Retinal pigment epithelial cell (primary cell): Measurements from ENCODE around the gene CFAP73.

Experiments
- DNase-seq: peaks from one replicate; pipeline ENCODE4 v3.0.0-alpha.2; 2010; ENCODE audit warnings: low read depth
- H3K4me3 ChIP-seq: 2 replicates; pipeline ENCODE4 v1.5.1; 2011; ENCODE audit warnings: mild to moderate bottlenecking, low read length, control low read depth, moderate library complexity
- TF ChIP-seq, protein P1 (sequence below): conservative IDR thresholded peaks from 2 replicates; pipeline ENCODE4 v1.5.1; 2011; ENCODE audit warnings: low read depth, low read length, control low read depth, inconsistent platforms

Gene CFAP73

DNA sequence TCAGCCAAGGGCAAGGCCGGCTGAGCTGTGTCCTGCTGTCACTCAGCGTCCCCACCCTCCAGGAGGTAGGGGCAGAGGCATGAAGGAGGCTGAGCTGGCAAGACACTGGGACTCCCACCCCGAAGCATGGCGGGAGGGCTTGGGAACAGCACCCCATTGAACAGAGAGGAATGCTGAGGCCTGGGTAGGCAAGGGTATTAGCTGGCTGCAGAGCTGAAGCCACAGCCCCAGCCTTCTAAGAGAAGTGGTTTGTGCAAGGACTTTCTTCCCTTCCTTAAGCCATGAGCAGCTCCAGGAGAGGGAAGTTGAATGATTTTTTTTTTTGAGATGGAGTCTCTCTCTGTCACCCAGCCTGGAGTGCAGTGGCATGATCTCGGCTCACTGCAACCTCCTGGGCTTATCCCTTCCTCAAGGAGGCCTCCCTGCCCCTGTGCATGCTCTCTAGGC is 6.6 kb upstream of the CFAP73 start:
- no peak for DNase-seq
- no peak overlapping the region for H3K4me3 ChIP-seq
- TF ChIP-seq, protein P1, sequence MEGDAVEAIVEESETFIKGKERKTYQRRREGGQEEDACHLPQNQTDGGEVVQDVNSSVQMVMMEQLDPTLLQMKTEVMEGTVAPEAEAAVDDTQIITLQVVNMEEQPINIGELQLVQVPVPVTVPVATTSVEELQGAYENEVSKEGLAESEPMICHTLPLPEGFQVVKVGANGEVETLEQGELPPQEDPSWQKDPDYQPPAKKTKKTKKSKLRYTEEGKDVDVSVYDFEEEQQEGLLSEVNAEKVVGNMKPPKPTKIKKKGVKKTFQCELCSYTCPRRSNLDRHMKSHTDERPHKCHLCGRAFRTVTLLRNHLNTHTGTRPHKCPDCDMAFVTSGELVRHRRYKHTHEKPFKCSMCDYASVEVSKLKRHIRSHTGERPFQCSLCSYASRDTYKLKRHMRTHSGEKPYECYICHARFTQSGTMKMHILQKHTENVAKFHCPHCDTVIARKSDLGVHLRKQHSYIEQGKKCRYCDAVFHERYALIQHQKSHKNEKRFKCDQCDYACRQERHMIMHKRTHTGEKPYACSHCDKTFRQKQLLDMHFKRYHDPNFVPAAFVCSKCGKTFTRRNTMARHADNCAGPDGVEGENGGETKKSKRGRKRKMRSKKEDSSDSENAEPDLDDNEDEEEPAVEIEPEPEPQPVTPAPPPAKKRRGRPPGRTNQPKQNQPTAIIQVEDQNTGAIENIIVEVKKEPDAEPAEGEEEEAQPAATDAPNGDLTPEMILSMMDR: no peak

DNA sequence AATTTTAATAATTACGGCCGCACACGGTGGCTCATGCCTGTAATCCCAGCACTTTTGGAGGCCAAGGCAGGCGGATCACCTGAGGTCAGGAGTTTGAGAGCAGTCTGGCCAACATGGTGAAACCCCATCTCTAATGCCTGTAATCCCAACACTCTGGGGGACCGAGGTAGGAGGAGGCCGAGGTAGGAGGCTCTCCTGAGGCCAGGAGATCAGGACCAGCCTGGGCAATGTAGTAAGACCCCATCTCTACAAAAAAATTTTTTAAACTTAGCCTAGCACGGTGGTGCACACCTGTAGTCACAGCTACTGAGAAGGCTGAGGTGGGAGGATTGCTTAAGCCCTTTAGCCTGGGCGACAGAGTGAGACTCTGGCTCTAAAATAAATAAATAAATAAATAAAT is 5.6 kb upstream of the CFAP73 start:
- TF ChIP-seq, protein P1: no peak
- DNase-seq: no peak
- H3K4me3 ChIP-seq: no peak overlapping the region

DNA sequence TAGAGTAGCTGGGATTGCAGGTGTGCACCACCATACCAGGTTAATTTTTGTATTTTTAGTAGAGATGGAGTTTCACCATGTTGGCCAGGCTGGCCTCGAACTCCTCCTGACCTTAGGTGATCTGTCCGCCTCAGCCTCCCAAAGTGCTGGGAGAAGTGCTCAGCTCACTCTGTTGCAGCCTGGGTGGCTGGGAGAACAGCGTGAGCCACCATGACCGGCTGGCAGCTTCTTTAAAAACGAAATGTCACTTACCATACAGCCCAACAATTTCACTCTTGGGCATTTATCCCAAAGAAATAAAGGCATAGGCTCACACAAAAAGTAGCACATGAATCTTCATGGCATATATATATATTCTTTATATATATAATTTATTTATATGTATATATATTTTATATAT is 4.7 kb upstream of the CFAP73 start:
- TF ChIP-seq, protein P1: no peak
- no peak overlapping the region for H3K4me3 ChIP-seq
- no peak for DNase-seq

DNA sequence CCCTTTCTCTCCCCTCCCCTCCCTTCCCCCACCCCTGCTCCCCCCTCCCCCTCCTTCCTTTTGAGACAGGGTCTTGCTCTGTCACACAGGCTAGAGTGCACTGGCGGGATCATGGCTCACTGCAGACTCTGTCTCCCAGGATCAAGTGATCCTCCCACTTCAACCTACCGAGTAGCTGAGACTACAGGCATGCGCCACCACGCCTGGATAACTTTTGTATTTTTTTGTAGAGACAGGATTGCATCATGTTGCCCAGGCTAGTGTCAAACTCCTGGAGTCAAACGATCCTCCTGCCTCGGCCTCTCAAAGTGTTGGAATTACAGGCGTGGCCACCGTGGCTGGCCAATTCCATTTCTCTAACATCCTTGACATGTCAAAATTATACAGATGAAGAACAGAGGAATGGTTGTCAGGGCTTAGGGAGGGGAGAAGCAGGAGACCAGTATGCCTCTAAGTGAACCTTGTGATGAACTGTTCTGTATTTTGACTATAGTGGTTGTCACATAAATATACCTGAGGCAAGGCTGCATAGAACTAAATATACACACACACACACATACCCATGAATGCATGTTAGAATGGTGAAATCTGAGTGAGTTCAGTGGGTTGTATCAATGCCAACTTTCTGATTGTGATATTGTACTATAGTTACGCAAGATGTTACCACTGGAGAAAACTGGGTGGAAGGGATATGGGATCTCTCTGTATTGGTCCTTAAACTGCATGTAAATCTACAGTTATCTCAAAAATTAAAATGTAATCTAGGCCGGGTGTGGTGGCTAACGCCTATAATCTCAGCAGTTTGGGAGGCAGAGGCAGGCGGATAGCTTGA is 3.6 kb upstream of the CFAP73 start:
- no peak overlapping the region for H3K4me3 ChIP-seq
- no peak for DNase-seq
- TF ChIP-seq, protein P1: no peak

DNA sequence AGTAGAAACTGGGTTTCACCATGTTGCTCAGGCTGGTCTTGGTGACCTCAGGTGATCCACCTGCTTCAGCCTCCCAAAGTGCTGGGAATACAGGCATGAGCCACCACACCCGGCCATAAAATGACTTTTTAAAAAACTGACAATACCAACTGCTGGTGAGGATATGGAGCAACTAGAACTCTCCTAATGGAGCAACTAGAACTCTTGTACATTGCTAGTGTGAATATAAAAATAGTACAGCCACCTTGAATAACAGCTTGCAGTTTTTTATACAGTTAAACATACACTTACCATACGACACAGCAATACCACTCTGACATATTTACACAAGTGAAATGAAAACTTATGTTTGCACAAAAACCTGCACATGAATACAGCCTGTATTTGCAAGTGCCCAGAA is 2.5 kb upstream of the CFAP73 start:
- no peak overlapping the region for H3K4me3 ChIP-seq
- DNase-seq: no peak
- TF ChIP-seq, protein P1: no peak

DNA sequence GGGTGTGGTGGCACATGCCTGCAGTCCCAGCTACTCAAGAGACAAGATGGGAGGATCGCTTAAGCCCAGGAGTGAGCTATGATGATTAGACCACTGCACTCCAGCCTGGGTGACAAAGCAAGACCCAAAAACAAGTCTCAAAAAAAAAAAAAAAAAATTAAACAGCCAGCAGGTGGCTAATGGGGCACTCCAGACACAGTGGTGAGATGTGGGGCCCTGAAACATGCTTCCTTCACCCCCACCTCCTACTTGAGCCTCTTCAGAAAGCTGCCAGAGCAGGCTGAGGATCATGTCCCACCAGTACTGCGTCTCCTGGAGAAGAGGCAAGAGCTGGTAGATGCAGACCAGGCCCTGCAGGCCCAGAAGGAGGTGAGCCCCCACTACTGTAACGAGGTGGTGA is 2.1 kb downstream of the CFAP73 start:
- DNase-seq: no peak
- H3K4me3 ChIP-seq: no peak overlapping the region
- TF ChIP-seq, protein P1: no peak

DNA sequence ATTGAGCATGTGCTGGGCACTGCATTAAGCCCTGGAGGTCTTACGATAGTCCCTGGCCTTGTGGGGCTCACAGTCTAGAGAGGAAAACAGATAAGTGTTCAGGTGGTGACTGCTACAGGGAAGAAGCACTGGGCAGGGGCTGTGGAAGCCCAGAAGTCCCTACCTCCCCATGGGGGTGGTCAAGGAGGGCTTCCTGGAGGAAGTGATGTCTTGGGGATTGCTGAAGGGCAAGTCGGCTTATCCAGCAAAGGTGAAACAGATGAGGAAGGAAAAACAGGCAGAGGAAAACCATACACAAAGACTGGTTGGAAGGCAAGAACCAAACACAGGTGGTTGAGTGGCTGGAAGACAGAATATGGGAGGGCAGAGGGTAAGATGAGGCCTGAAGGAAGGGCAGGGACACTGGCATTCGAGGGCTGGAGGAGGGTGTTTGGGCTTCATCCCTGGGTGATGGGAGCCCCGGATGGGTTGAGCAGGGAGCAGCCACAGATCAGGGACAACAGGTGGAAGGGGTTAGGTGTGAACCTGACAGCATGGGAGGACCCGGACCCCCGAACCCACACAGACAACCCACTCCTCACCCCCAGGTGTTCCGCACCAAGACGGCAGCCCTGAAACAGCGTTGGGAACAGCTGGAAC is 2.8 kb downstream of the CFAP73 start:
- TF ChIP-seq, protein P1: no peak

More for the DNA sequence above, 2.8 kb downstream of the CFAP73 start:
- DNase-seq: no peak
- H3K4me3 ChIP-seq: no peak overlapping the region
